K562 treated with DMSO at 1 percent for 48 hours (cell line): Measurements from ENCODE around the gene ARL6IP1. TPM values are rescaled to one million over a fixed set of nuclear protein-coding genes. Genes with fewer than 3 reads are reported as not detected.

Experiments used
- total RNA-seq: library from RNA; unstranded; fragments of 300-600 nt; gene quantifications from 2 replicates; pipeline ENCODE4 v1.2.3, GENCODE V29; 2022; ENCODE audit warnings: low replicate concordance; ENCODE audit errors: extremely low read depth

The ARL6IP1 gene
- total RNA-seq: not detected in 2 replicates

GRCh38 chr16:18801145-18801972, at the start of gene ARL6IP1:
Gene ARL6IP1 (minus strand): TSS chr16:18801549. CDS start chr16:18801466, 83 bp downstream.

GRCh38 chr16:18789850-18790706, 11.3 kb downstream of the ARL6IP1 start, which contains the start of gene RPS15A:
Gene RPS15A (minus strand): TSS chr16:18790334. CDS start chr16:18789113, 1,221 bp downstream.

Other genes with a start within 250 kb of the ARL6IP1 start
- gene NOMO2, start 239.5 kb downstream of the ARL6IP1 start, total RNA-seq: not detected in 2 replicates
- 1,223 and 4,685 TPM in 2 replicates for gene RPS15A, start 11.2 kb downstream of the ARL6IP1 start, total RNA-seq
- not detected in 2 replicates for gene SMG1, start 124.9 kb upstream of the ARL6IP1 start, total RNA-seq
- not detected in 2 replicates for gene TMC7, start 182.4 kb upstream of the ARL6IP1 start, total RNA-seq